GM12873 (cell line): ENCODE data around the gene CASR.

ENCODE experiments used
- TF ChIP-seq, protein P1 (sequence below): IDR thresholded peaks from 2 replicates; pipeline ENCODE4 v1.5.1; 2012; ENCODE audit warnings: low read depth, mild to moderate bottlenecking, moderate library complexity, low read length, control low read depth; ENCODE audit not compliant: insufficient read depth; ENCODE audit errors: missing control alignments

Gene CASR

DNA sequence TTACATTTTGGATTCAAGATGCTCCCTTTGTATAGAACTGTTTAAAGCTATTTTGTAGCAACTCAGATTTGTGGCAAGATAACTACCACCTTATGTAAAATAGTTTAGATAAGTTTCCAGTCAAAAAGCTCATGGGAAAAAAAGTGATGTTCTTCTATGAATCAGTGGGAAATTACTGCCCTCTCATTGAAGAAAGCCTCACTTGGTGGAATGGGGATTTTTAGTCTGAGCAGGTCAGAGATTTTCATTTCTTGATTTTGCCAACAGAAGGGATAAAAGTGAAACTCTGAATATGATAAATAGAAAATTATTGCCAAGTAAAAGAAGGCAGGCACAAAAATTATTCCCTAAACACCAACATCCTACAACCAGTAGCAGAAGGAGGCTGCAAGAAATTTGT, 115.7 kb downstream of the CASR start:
- TF ChIP-seq, protein P1, sequence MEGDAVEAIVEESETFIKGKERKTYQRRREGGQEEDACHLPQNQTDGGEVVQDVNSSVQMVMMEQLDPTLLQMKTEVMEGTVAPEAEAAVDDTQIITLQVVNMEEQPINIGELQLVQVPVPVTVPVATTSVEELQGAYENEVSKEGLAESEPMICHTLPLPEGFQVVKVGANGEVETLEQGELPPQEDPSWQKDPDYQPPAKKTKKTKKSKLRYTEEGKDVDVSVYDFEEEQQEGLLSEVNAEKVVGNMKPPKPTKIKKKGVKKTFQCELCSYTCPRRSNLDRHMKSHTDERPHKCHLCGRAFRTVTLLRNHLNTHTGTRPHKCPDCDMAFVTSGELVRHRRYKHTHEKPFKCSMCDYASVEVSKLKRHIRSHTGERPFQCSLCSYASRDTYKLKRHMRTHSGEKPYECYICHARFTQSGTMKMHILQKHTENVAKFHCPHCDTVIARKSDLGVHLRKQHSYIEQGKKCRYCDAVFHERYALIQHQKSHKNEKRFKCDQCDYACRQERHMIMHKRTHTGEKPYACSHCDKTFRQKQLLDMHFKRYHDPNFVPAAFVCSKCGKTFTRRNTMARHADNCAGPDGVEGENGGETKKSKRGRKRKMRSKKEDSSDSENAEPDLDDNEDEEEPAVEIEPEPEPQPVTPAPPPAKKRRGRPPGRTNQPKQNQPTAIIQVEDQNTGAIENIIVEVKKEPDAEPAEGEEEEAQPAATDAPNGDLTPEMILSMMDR: no peak

DNA sequence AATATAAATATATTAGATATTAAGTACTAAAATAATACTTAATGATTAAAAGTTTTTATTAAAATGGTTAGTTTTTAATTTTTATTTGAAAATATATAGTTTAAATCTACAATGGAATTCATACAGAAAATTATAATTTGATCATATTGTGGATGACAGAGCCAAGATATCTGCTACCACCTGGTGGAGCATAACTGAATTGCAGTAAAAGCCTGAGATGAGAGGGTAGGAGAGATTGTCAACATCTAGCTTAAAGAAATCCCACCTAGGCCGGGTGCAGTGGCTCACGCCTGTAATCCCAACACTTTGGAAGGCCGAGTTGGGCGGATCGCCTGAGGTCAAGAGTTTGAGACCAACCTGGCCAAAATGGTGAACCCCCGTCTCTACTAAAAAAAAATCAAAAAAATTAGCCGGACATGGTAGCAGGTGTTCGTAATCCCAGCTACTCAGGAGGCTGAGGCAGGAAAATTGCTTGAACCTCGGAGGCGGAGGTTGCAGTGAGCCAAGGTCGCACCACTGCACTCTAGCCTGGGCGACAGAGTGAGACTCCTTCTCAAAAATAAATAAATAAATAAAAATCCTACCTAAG, 116.5 kb downstream of the CASR start:
- TF ChIP-seq, protein P1: peak; percentile 60

DNA sequence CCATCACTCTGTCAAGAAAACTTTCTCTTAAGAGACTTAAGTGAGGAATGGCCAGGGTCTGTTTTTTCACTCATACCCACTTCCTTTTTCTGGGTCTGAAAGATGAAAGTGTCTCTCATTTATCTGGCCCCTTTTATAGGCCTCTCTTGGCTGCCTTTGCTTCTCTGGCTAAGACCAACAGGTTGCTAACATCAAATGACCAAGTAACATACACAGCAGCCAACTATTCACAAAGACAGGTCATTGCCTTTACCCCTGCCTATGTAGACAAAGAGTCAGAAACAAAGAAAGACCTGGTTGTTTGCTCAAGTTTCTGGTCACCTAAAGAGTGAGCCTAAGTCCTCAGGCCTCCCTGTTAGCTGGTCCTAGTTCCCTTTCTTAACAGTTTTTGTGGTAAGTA, 117.6 kb downstream of the CASR start:
- TF ChIP-seq, protein P1: no peak

DNA sequence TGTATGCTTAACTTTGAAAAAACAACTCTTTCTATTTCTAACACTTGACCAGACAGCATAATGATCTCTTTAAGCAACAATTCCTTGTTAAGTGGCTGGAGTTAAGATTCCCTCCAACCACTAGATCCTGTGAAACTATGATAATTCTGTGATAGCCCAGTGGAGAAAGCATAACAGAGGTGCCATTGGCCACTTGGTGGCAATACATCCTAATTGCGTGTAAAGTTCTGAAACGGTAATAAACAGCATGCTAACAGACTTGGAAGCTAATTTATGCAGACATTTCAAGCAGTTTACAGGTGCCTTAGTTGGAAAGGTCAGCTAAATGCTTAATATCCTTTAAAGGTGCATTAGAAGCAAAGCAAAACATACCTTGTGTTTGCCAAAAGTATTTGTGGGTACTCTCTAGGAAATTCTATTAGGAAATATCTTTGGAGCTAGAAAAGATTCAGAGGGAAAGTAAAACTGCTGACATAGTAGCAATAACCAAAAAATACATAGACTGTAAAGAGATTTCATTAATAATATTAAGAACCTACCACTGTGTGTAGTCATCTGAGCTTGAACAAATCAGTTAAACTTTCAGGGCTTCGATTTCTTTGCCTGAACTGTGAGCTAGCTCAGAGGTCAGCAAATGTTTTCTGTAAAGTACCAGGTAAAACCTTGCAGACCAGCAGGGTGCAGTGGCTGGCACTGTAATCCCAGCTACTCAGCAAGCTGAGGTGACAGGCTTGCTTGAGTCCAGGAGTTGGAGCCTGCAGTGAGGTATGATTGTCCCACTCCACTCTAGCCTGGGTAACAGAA, 122.6 kb downstream of the CASR start:
- TF ChIP-seq, protein P1: peak; percentile 43

DNA sequence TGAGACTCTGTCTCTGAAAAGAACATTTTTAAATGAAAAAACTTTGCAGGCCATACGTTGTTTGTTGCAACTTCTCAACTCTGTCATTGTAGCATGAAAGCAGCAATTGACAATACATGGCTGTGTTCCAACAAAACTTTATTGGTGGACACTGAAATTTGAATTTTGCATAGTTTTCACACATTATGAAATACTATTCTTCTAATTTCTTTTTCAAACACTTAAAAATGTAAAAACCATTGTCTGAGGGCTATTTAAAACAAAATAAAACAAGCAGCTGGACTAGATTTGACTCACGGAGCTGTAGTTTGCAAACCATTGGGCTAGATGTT, 123.1 kb downstream of the CASR start:
- TF ChIP-seq, protein P1: no peak

DNA sequence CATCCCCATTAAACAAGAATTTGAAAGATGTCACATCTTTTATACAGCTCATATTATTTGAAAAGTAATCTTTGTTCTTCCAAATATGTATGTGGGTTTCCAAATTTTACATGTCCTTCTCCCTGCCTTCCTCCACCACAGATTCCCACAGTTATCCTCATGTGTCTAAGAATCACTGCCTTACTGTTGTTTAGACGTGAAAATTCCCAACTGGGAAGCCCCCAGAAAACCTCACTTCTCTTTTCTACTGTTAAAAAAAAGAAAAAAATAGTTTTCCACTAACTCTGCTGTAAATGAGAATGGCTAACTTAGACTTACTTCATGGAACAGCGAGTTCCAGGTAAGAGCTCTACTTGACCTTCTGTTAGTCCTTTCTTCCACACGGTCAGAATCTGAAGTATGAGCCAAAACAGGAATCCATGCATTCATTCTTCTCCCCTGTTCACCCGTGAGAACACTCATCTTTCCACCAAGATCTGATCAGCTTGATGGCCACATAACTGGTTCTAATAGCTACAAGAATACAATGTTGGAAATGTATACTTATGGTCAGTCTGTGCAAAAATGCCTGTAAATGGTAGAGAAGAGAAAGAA, 123.7 kb downstream of the CASR start:
- TF ChIP-seq, protein P1: no peak

DNA sequence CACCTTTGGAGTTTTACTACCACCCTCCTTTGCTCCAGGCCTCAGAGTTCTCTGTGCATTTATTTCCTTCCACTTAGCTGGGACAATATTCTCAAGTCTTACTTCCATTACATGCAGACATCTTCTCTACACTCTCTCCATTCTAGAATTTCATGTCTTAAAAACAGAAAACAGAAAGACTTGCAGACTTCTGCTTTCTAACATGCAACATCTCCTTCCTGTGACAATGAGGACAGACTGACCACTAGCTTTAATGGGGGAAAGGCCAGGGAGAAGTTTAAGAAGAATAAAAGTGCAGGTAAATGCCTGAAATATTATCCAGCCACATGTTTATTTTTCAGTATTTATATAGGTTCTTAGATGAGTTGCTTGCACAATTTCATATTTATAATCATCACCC, 124.5 kb downstream of the CASR start:
- TF ChIP-seq, protein P1: no peak
